Liver (tissue), 9 donors: ENCODE data around the gene CA10. TPM values are rescaled to one million over a fixed set of nuclear protein-coding genes. Genes with fewer than 3 reads are reported as not detected.

Source experiments
- DNase-seq: peaks from one replicate; pipeline ENCODE4 v3.0.0-alpha.2; 2017; ENCODE audit warnings: low spot score
- H3K27ac ChIP-seq, 2 donors: one replicate each; pipeline ENCODE4 v1.7.0; 2013; ENCODE audit warnings: inconsistent platforms in 2 of 2, low read length in 2 of 2, control low read depth in 1 of 2, low read depth in 1 of 2, mild to moderate bottlenecking in 1 of 2
- H3K27me3 ChIP-seq, 4 donors: one replicate each; pipeline versions ENCODE4 v1.6.1 to v1.7.0; 2013; ENCODE audit warnings: low read length in 3 of 4, inconsistent platforms in 1 of 4, mild to moderate bottlenecking in 1 of 4, moderate library complexity in 1 of 4; ENCODE audit not compliant: control insufficient read depth in 4 of 4, insufficient read depth in 4 of 4
- H3K36me3 ChIP-seq, 4 donors: one replicate each; pipeline versions ENCODE4 v1.6.1 to v1.7.0; 2013; ENCODE audit warnings: low read length in 3 of 4, mild to moderate bottlenecking in 3 of 4, low read depth in 1 of 4, moderate library complexity in 1 of 4; ENCODE audit not compliant: control insufficient read depth in 4 of 4, insufficient read depth in 3 of 4
- H3K4me1 ChIP-seq, 4 donors: one replicate each; pipeline versions ENCODE4 v1.6.1 to v1.7.0; 2013; ENCODE audit warnings: low read length in 3 of 4, mild to moderate bottlenecking in 3 of 4, moderate library complexity in 1 of 4; ENCODE audit not compliant: control insufficient read depth in 4 of 4, insufficient read depth in 4 of 4
- H3K4me3 ChIP-seq, 3 donors: one replicate each; pipeline versions ENCODE4 v1.6.1 to v1.7.0; 2013; ENCODE audit warnings: low read length in 3 of 3, control low read depth in 1 of 3, low read depth in 1 of 3, mild to moderate bottlenecking in 1 of 3
- H3K9ac ChIP-seq, 2 donors: one replicate each; pipeline ENCODE4 v1.7.0; 2013; ENCODE audit warnings: low read length in 2 of 2, mild to moderate bottlenecking in 2 of 2, moderate library complexity in 2 of 2, control low read depth in 1 of 2, low read depth in 1 of 2
- H3K9me3 ChIP-seq, 4 donors: one replicate each; pipeline versions ENCODE4 v1.6.1 to v1.7.0; 2013; ENCODE audit warnings: low read length in 3 of 4; ENCODE audit not compliant: control insufficient read depth in 4 of 4
- EGR1 ChIP-seq, 2 donors: IDR thresholded peaks; 2 replicates each; pipeline ENCODE4 v1.6.1; 2016 to 2018; ENCODE audit warnings: antibody characterized with exemption in 2 of 2, low read depth in 2 of 2
- FOXA1 ChIP-seq: IDR thresholded peaks from 2 replicates; pipeline ENCODE4 v1.6.1; 2016; ENCODE audit warnings: antibody characterized with exemption
- FOXA2 ChIP-seq: IDR thresholded peaks from 2 replicates; pipeline ENCODE4 v1.6.1; 2016; ENCODE audit warnings: antibody characterized with exemption
- GABPA ChIP-seq, 2 donors: IDR thresholded peaks in 1 of 2; conservative IDR thresholded peaks in 1 of 2; 2 replicates each; pipeline ENCODE4 v1.6.1; 2016; ENCODE audit warnings: antibody characterized with exemption in 2 of 2, mild to moderate bottlenecking in 1 of 2, moderate library complexity in 1 of 2
- HNF4A ChIP-seq, 2 donors: conservative IDR thresholded peaks; 2 replicates each; pipeline ENCODE4 v1.6.1; 2016; ENCODE audit warnings: antibody characterized with exemption in 2 of 2, mild to moderate bottlenecking in 2 of 2
- JUND ChIP-seq, 2 donors: IDR thresholded peaks; 2 replicates each; pipeline ENCODE4 v1.6.1; 2016; ENCODE audit warnings: antibody characterized with exemption in 2 of 2
- MAX ChIP-seq: IDR thresholded peaks from 2 replicates; pipeline ENCODE4 v1.6.1; 2016; ENCODE audit warnings: antibody characterized with exemption
- NR2F2 ChIP-seq: IDR thresholded peaks from 2 replicates; pipeline ENCODE4 v1.6.1; 2016; ENCODE audit warnings: antibody characterized with exemption
- REST ChIP-seq: IDR thresholded peaks from 2 replicates; pipeline ENCODE4 v1.6.1; 2016; ENCODE audit warnings: antibody characterized with exemption, mild to moderate bottlenecking
- RXRA ChIP-seq, 2 donors: IDR thresholded peaks; 2 replicates each; pipeline ENCODE4 v1.6.1; 2017 to 2018; ENCODE audit warnings: antibody characterized with exemption in 2 of 2, mild to moderate bottlenecking in 1 of 2
- SP1 ChIP-seq: IDR thresholded peaks from 2 replicates; pipeline ENCODE4 v1.6.1; 2018; ENCODE audit warnings: antibody characterized with exemption, mild to moderate bottlenecking
- WGBS: extraction: QIAGEN DNeasy Blood & Tissue Kit; methylation state at CpG from one replicate; pipeline ENCODE4 v1.1.7; 2013; 5-methylcytosine and 5-hydroxymethylcytosine counted together
- polyA plus RNA-seq, 2 donors: library from polyadenylated mRNA; stranded (reverse) in 1 of 2; unstranded in 1 of 2; fragments of 200-250 nt in 1 of 2; fragments of >200 nt in 1 of 2; fragmentation: Nextera tagmentation in 1 of 2; extraction: Ambion mirVana in 1 of 2; gene quantifications; one replicate each; pipeline versions ENCODE4 v1.2.1 to v1.2.3, GENCODE V29; 2013 to 2015
- total RNA-seq, 2 donors: library from RNA; depleted of rRNA; stranded (reverse); fragments of >200 nt; gene quantifications; one replicate each; pipeline ENCODE4 v1.2.3, GENCODE V29; 2014
- TF ChIP-seq, protein P1 (sequence below): fragments of 150-350 bp; IDR thresholded peaks from 2 replicates; pipeline ENCODE4 v1.5.1; 2017; ENCODE audit warnings: improper control_type of control experiment, low read depth, low read length; ENCODE audit not compliant: missing input control
- TF ChIP-seq, protein P2 (sequence below): IDR thresholded peaks from 2 replicates; pipeline ENCODE4 v1.6.1; 2016; ENCODE audit warnings: antibody characterized with exemption
- TF ChIP-seq, protein P3 (sequence below): IDR thresholded peaks from 2 replicates; pipeline ENCODE4 v1.6.1; 2016; ENCODE audit warnings: antibody characterized with exemption
- donor health status: healthy.
- donor health status: healthy.
- donor health status: healthy.
- donor health status: healthy.
- donor health status: healthy.

The CA10 gene
- total and polyA plus RNA-seq, 4 donors: 0.05 TPM; not detected in 3

DNA sequence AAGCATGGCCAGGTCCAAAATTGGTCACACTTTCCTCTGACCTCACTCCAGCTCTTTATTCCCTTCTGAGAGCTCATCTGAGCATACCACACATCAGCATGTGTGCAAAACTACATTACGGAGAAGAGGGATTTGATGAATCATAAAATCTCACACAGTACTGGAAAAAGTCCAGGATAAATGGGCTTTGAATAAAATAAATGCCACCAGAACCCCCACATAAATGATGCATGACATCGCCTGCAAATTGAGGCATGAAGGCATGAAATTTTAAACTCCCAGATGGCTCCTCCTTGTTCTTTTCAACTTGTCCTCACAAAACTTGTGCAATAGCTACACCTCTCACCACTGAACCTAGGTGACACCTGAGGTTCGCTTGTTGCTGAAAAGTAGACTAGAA lies 439.5 kb downstream of the CA10 start (continued):
- no peak for TF ChIP-seq REST
- TF ChIP-seq GABPA (IDR thresholded peaks at IDR 0.05 in 1 of 2, conservative IDR thresholded peaks at IDR 0.05 in 1 of 2): no peak
- TF ChIP-seq FOXA2: no peak
- TF ChIP-seq EGR1 (IDR thresholded peaks at IDR 0.05; ENCODE audit: low read depth in 2 of 2): no peak
- no peak for TF ChIP-seq JUND (IDR thresholded peaks at IDR 0.05)

DNA sequence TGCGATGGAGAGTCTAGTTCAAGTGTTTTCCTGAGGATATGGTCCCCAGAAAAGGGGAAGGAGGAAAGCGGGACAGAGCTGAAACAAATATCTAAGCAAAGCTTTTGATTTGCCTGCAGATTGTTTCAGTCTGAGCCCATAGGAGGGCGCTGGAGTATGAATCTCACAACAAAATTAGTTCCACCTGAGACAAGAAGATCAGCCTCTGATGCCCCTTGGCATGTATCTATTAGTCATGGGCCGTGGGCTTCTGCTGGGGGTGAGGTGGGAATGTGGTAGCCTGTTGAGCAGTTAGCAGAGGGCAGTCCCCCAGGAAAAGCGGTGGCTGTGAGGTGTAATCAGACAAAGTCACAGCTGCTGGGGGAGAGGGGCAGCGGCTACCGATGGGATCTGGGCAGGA lies 446.9 kb downstream of the CA10 start:
- H3K4me3 ChIP-seq: no peak overlapping the region
- WGBS: 82% methylated on average over 7 of the region's 7 CpGs
- no peaks in the 10 kb centered on the region for H3K9me3 ChIP-seq

DNA sequence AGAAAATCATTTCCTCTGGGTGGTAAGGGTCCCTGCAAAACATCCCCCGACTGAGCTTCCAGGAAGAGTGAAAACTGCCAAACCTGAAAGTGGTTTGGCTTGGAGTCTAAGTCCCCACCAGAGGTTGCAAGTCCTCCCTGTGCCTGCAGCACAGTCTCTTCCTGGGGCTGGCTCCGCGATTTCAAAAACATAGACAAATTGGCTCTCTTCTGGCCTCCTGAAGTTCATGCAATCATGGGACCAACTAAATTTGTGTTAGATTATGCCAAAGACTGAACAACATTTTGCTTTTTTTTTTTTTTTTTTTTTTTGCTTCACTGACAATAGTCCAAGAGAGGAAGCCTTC lies 447.9 kb downstream of the CA10 start:
- Histone ChIP-seq H3K9ac (no peak overlapping the region), H3K36me3 (no peaks in the 10 kb centered on the region), H3K4me1 (peaks cover 5 to 15% (median 10%) of the 10 kb centered on the region in 4 donors), H3K4me3 (no peak overlapping the region), H3K27ac (no peak overlapping the region), H3K27me3 (no peaks in the 10 kb centered on the region), H3K9me3 (no peaks in the 10 kb centered on the region)
- 62% methylated on average over 3 of the region's 3 CpGs for WGBS
- DNase-seq: no peak
- TF ChIP-seq REST (no peak), FOXA1 (no peak), RXRA (IDR thresholded peaks at IDR 0.05) (no peak), HNF4A (conservative IDR thresholded peaks at IDR 0.05) (no peak), MAX (no peak), SP1 (no peak), NR2F2 (no peak)
- TF ChIP-seq, protein P1, sequence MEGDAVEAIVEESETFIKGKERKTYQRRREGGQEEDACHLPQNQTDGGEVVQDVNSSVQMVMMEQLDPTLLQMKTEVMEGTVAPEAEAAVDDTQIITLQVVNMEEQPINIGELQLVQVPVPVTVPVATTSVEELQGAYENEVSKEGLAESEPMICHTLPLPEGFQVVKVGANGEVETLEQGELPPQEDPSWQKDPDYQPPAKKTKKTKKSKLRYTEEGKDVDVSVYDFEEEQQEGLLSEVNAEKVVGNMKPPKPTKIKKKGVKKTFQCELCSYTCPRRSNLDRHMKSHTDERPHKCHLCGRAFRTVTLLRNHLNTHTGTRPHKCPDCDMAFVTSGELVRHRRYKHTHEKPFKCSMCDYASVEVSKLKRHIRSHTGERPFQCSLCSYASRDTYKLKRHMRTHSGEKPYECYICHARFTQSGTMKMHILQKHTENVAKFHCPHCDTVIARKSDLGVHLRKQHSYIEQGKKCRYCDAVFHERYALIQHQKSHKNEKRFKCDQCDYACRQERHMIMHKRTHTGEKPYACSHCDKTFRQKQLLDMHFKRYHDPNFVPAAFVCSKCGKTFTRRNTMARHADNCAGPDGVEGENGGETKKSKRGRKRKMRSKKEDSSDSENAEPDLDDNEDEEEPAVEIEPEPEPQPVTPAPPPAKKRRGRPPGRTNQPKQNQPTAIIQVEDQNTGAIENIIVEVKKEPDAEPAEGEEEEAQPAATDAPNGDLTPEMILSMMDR: no peak
- TF ChIP-seq, protein P2, sequence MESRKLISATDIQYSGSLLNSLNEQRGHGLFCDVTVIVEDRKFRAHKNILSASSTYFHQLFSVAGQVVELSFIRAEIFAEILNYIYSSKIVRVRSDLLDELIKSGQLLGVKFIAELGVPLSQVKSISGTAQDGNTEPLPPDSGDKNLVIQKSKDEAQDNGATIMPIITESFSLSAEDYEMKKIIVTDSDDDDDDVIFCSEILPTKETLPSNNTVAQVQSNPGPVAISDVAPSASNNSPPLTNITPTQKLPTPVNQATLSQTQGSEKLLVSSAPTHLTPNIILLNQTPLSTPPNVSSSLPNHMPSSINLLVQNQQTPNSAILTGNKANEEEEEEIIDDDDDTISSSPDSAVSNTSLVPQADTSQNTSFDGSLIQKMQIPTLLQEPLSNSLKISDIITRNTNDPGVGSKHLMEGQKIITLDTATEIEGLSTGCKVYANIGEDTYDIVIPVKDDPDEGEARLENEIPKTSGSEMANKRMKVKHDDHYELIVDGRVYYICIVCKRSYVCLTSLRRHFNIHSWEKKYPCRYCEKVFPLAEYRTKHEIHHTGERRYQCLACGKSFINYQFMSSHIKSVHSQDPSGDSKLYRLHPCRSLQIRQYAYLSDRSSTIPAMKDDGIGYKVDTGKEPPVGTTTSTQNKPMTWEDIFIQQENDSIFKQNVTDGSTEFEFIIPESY: no peak

More for the DNA sequence above, 446.9 kb downstream of the CA10 start:
- TF ChIP-seq HNF4A (conservative IDR thresholded peaks at IDR 0.05): no peak
- TF ChIP-seq, protein P3, sequence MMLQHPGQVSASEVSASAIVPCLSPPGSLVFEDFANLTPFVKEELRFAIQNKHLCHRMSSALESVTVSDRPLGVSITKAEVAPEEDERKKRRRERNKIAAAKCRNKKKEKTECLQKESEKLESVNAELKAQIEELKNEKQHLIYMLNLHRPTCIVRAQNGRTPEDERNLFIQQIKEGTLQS: no peak
- TF ChIP-seq, protein P1: no peak
- TF ChIP-seq RXRA (IDR thresholded peaks at IDR 0.05): no peak
- TF ChIP-seq NR2F2: no peak
- TF ChIP-seq EGR1 (IDR thresholded peaks at IDR 0.05; ENCODE audit: low read depth in 2 of 2): no peak
- no peak for TF ChIP-seq GABPA (IDR thresholded peaks at IDR 0.05 in 1 of 2, conservative IDR thresholded peaks at IDR 0.05 in 1 of 2)
- no peak overlapping the region for H3K27ac ChIP-seq
- no peaks in the 10 kb centered on the region for H3K36me3 ChIP-seq
- peaks cover 5 to 15% (median 10%) of the 10 kb centered on the region in 4 donors for H3K4me1 ChIP-seq
- H3K27me3 ChIP-seq: no peaks in the 10 kb centered on the region
- no peak overlapping the region for H3K9ac ChIP-seq
- DNase-seq: no peak
